LNCaP clone FGC (cell line): ENCODE measurements around the gene HSPB3.
"Not testable (repeated sequence)": the region's sequence is repeated elsewhere in the genome, so short reads cannot be mapped to it uniquely, and the experiment has no call there.

Experiments
- DNase-seq: peaks from one replicate; pipeline ENCODE4 v3.0.0-alpha.2; 2011; ENCODE audit warnings: low read depth
- H3K4me3 ChIP-seq: 2 replicates; pipeline ENCODE4 v1.5.1; 2011; ENCODE audit warnings: mild to moderate bottlenecking, low read depth, low read length, control low read depth
- TF ChIP-seq, protein P1 (sequence below): IDR thresholded peaks from 2 replicates; pipeline ENCODE4 v1.5.1; 2012; ENCODE audit warnings: mild to moderate bottlenecking; ENCODE audit not compliant: control insufficient read depth, insufficient read depth; ENCODE audit errors: extremely low read depth

Gene HSPB3

DNA sequence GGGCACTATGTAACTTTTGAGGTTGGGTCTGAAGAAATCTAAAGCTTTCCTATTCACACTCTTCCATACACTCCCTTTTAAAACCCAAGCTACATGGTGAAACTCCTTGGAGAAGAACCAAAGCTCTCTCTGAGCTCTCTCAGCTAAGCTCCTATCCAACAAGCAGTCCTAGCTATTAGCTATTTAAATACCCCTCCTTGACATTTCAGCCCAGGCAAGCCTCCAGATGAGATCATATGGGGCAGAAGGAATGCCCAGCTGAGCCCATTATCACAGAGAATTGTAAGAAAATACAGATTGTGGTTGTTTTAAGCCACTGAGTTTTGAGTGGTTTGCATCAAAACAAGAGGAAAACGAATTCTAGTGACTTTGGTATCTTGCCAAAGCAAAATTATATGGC lies 15.2 kb downstream of the HSPB3 start:
- no peak overlapping the region for H3K4me3 ChIP-seq
- DNase-seq = no peak
- TF ChIP-seq, protein P1, sequence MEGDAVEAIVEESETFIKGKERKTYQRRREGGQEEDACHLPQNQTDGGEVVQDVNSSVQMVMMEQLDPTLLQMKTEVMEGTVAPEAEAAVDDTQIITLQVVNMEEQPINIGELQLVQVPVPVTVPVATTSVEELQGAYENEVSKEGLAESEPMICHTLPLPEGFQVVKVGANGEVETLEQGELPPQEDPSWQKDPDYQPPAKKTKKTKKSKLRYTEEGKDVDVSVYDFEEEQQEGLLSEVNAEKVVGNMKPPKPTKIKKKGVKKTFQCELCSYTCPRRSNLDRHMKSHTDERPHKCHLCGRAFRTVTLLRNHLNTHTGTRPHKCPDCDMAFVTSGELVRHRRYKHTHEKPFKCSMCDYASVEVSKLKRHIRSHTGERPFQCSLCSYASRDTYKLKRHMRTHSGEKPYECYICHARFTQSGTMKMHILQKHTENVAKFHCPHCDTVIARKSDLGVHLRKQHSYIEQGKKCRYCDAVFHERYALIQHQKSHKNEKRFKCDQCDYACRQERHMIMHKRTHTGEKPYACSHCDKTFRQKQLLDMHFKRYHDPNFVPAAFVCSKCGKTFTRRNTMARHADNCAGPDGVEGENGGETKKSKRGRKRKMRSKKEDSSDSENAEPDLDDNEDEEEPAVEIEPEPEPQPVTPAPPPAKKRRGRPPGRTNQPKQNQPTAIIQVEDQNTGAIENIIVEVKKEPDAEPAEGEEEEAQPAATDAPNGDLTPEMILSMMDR = no peak

DNA sequence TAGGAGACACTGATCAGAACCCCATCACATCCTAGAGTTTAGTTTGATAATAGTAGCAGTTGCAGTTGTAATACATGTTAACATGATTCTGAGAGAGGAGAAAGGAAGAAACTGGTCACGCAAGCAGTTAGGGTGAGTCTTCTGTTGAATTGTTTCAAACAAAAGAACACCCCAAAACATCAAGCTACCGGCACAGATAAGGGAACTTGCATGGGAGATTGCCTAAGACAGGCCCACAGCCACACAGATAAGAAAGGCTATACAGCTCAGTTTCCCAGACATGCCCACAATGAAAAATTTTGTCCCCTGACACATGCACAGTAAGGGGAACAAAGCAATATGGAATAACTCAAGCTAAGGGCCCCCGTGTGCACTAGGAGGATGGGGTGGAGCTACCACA lies 15.9 kb downstream of the HSPB3 start:
- DNase-seq = no peak
- H3K4me3 ChIP-seq = no peak overlapping the region
- TF ChIP-seq, protein P1 = no peak

DNA sequence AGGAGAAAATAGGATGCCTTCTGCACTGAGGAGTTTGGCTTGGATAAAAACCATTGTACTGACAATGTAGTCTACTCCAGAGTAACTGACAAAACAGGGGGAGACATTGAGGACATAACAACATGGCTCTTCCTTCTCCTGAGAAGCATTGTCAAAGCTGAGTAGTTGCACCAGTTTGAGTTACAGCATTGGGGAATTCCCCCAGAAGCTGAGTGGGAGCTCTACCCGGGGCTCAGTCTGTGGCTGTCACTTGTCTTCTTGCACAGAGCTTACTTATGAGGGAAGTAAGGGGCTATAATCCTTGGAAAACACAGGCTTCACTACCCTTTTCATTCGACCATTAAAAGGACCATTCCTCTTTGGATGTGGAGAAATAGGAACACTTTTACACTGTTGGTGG lies 21.2 kb downstream of the HSPB3 start:
- H3K4me3 ChIP-seq = no peak overlapping the region
- no peak for DNase-seq
- TF ChIP-seq, protein P1 = no peak

DNA sequence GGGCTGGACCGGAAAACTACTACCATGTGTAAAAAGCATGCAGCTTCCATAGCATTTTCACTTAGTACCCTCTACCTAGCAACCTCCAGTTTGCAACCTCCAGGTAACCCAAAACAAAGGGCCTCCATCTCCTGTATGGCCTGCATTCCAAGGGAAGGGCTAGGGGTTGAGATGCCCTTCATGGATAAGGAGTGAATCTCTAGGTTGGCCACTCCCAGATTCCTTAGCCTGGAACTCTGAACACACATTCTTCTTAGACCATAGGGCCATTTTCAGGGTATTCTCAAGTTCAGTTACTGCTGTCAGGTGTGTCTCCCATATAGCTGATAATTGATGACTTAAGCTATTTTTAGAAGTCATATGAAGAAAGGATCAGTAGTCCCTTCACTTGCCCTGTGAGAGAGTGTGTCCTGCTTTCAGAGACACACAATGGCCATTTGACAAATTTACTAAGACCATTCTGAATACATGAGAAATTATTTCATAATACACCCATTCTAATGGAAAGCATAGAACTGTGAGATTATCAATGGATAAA lies 22.5 kb downstream of the HSPB3 start:
- H3K4me3 ChIP-seq = no peak overlapping the region
- TF ChIP-seq, protein P1 = no peak
- no peak for DNase-seq

DNA sequence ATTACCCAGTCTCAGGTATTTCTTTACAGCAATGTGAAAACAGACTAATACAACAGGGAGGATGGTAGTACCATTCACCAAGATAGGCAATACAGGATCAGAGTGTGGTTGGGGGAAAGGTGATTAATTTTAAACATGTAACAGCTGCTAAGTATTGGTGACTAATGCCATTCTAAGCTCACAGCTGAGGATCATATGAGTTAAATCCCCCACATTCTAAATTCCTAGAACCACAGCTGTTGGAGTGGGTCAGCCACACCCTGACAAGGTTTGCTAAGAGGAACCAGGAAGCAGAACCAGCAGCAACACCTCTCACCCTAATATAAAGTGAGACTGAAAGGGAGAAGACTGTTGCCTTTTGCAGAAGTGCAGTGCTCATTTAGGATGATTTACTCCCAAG lies 24.8 kb downstream of the HSPB3 start:
- DNase-seq = no peak

DNA sequence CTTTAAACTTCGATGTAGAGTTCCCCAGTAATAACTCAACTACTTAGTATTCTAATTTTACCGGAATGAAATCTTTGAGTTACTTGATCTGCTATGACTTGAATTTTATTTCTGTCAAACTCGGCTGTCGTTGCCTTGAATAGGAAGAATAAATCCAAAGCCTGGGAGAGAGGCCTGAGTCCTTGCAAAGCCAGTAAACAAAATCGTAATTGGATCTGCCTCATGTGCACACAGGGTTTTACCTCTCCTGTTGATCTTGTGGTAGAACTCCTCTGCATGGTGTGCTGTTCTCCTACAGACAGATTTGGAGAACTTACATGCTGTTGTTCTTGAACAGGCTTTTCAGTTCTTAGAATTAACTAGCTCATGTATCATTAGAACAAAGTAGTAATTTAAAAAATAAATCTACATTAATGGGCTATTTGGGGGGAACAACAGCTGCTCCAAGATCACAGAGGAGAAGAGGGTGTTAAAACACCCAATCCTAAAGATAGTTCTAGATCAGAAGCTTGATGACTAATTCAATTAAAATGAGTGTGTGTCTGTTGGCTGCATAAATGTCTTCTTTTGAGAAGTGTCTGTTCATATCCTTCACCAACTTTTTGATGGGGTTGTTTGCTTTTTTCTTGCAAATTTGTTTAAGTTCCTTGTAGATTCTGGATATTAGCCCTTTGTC lies 28.9 kb downstream of the HSPB3 start:
- H3K4me3 ChIP-seq = no peak overlapping the region
- no peak for DNase-seq
- TF ChIP-seq, protein P1 = no peak

More for the DNA sequence above, 24.8 kb downstream of the HSPB3 start:
- TF ChIP-seq, protein P1 = no peak
- H3K4me3 ChIP-seq = no peak overlapping the region

DNA sequence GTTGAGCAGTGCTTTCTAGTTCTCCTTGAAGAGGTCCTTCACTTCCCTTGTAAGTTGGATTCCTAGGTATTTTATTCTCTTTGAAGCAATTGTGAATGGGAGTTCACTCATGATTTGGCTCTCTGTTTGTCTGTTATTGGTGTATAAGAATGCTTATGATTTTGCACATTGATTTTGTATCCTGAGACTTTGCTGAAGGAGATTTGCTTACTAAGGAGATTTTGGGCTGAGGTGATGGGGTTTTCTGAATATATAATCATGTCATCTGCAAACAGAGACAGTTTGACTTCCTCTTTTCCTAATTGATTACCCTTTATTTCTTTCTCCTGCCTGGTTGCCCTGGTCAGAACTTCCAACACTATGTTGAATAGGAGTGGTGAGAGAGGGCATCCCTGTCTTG lies 30.2 kb downstream of the HSPB3 start:
- H3K4me3 ChIP-seq, DNase-seq: not testable (repeated sequence)

DNA sequence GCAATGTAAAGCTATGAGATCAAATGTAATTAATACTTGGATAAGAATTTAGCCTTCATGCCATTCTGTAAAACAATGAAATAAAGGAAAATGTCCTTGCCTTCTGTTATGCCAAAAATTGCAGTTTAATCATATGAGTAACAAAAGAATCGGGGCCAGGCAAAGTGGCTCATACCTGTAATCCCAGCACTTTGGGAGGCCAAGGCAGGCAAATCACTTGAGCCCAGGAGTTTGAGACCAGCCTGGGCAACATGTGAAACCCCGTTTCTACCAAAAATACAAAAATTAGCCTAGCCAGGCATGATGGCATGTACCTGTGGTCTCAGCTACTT lies 34.1 kb downstream of the HSPB3 start:
- not testable (repeated sequence) for DNase-seq, H3K4me3 ChIP-seq
